KMS-11 (cell line): ENCODE data around the gene MYO7B.

ENCODE experiments used
- H2AFZ ChIP-seq: fragments of 200-600 bp; sonication (generic); 2 replicates; pipeline ENCODE4 v1.6.1; 2016; ENCODE audit warnings: antibody characterized with exemption, mixed run types, low read depth
- H3K27ac ChIP-seq: fragments of 200-600 bp; sonication (generic); 2 replicates; pipeline ENCODE4 v1.6.1; 2016; ENCODE audit warnings: mild to moderate bottlenecking, mixed run types
- H3K27me3 ChIP-seq: fragments of 200-600 bp; sonication (generic); 2 replicates; pipeline ENCODE4 v1.6.1; 2017; ENCODE audit warnings: mild to moderate bottlenecking, low read depth, mixed run types, moderate library complexity; ENCODE audit not compliant: insufficient read depth
- H3K36me3 ChIP-seq: fragments of 200-600 bp; sonication (generic); 2 replicates; pipeline ENCODE4 v1.6.1; 2017; ENCODE audit warnings: mild to moderate bottlenecking, mixed run types; ENCODE audit not compliant: insufficient read depth
- H3K4me1 ChIP-seq: fragments of 200-600 bp; sonication (generic); 2 replicates; pipeline ENCODE4 v1.6.1; 2016; ENCODE audit warnings: mild to moderate bottlenecking, low read depth, mixed run types; ENCODE audit not compliant: poor library complexity, severe bottlenecking
- H3K4me2 ChIP-seq: fragments of 200-600 bp; sonication (generic); 2 replicates; pipeline ENCODE4 v1.7.0; 2016; ENCODE audit warnings: mild to moderate bottlenecking, mixed run types
- H3K4me3 ChIP-seq: fragments of 200-600 bp; sonication (generic); IDR thresholded peaks from 2 replicates; pipeline ENCODE4 v1.6.1; 2017; ENCODE audit warnings: low read depth, low read length, mixed read lengths; ENCODE audit not compliant: insufficient read depth
- H3K79me2 ChIP-seq: fragments of 200-600 bp; sonication (generic); 2 replicates; pipeline ENCODE4 v1.6.1; 2016; ENCODE audit warnings: low read depth, mixed run types; ENCODE audit not compliant: insufficient read depth
- H3K9ac ChIP-seq: fragments of 200-600 bp; sonication (generic); 2 replicates; pipeline ENCODE4 v1.6.1; 2016; ENCODE audit warnings: mild to moderate bottlenecking, mixed run types
- H4K20me1 ChIP-seq: fragments of 200-600 bp; sonication (generic); 2 replicates; pipeline ENCODE4 v1.6.1; 2016; ENCODE audit warnings: mild to moderate bottlenecking, mixed run types; ENCODE audit not compliant: insufficient read depth
- TF ChIP-seq, protein P1 (sequence below): fragments of 200-600 bp; sonication (generic); conservative IDR thresholded peaks from 2 replicates; pipeline ENCODE4 v1.6.1; 2017; ENCODE audit warnings: low read depth, mild to moderate bottlenecking, antibody characterized with exemption, low read length, moderate library complexity, mixed read lengths

Gene MYO7B

GRCh38 chr2:127586746-127587295 lies 51.3 kb downstream of the MYO7B start:
- Histone ChIP-seq H2AFZ (no peak overlapping the region), H3K27ac (no peak overlapping the region), H3K9ac (no peak overlapping the region), H4K20me1 (no peaks in the 10 kb centered on the region), H3K27me3 (no peaks in the 10 kb centered on the region), H3K36me3 (no peaks in the 10 kb centered on the region), H3K79me2 (no peaks in the 10 kb centered on the region), H3K4me1 (no peaks in the 10 kb centered on the region), H3K4me3 (no peak overlapping the region), H3K4me2 (no peak overlapping the region)
- TF ChIP-seq, protein P1, sequence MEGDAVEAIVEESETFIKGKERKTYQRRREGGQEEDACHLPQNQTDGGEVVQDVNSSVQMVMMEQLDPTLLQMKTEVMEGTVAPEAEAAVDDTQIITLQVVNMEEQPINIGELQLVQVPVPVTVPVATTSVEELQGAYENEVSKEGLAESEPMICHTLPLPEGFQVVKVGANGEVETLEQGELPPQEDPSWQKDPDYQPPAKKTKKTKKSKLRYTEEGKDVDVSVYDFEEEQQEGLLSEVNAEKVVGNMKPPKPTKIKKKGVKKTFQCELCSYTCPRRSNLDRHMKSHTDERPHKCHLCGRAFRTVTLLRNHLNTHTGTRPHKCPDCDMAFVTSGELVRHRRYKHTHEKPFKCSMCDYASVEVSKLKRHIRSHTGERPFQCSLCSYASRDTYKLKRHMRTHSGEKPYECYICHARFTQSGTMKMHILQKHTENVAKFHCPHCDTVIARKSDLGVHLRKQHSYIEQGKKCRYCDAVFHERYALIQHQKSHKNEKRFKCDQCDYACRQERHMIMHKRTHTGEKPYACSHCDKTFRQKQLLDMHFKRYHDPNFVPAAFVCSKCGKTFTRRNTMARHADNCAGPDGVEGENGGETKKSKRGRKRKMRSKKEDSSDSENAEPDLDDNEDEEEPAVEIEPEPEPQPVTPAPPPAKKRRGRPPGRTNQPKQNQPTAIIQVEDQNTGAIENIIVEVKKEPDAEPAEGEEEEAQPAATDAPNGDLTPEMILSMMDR: no peak

DNA sequence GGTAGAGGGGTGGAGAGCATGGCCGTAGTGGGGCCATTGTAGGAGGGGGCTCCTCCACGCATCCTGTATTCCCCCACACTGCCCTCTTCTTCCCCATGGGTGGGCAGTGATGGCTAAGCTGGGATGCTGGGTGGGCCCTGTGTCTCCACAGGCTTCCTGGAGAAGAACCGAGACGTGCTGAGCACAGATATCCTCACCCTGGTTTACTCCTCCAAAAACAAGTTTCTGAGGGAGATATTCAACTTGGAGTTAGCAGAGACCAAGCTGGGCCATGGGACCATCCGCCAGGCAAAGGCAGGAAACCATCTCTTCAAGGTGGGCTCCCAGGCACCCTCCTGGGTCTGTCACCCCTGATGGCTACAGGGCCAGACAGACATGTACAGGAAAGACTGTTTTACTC lies 52.8 kb downstream of the MYO7B start:
- H3K4me3 ChIP-seq: no peak overlapping the region
- no peak overlapping the region for H3K4me2 ChIP-seq
- H3K27ac ChIP-seq: no peak overlapping the region
- no peaks in the 10 kb centered on the region for H3K4me1 ChIP-seq
- no peaks in the 10 kb centered on the region for H3K36me3 ChIP-seq
- no peaks in the 10 kb centered on the region for H3K27me3 ChIP-seq
- no peak overlapping the region for H3K9ac ChIP-seq
- H3K79me2 ChIP-seq: no peaks in the 10 kb centered on the region
- no peak overlapping the region for H2AFZ ChIP-seq
- TF ChIP-seq, protein P1: no peak
- no peaks in the 10 kb centered on the region for H4K20me1 ChIP-seq

DNA sequence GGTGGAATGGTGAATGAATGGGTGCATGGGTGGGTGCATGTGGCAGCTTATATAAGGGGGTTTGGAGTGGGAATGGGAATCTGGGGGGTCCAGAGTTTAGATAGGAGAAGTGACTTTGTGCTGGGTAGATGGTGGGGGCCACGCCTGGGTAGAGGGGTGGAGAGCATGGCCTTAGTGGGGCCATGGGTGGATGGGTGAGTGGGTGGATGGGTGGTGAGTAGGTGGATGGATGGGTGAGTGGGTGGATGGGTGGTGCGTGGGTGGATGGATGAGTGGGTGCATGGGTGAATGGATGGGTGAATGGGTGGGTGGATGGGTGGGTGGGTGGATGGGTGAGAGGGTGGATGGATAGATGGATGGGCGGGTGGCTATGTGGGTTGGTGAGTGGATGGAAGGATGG lies 53.9 kb downstream of the MYO7B start:
- TF ChIP-seq, protein P1: no peak
- Histone ChIP-seq H3K4me3 (no peak overlapping the region), H3K27ac (no peak overlapping the region), H4K20me1 (no peaks in the 10 kb centered on the region), H2AFZ (no peak overlapping the region), H3K9ac (no peak overlapping the region), H3K36me3 (no peaks in the 10 kb centered on the region), H3K4me2 (no peak overlapping the region), H3K27me3 (no peaks in the 10 kb centered on the region), H3K4me1 (no peaks in the 10 kb centered on the region), H3K79me2 (no peaks in the 10 kb centered on the region)

DNA sequence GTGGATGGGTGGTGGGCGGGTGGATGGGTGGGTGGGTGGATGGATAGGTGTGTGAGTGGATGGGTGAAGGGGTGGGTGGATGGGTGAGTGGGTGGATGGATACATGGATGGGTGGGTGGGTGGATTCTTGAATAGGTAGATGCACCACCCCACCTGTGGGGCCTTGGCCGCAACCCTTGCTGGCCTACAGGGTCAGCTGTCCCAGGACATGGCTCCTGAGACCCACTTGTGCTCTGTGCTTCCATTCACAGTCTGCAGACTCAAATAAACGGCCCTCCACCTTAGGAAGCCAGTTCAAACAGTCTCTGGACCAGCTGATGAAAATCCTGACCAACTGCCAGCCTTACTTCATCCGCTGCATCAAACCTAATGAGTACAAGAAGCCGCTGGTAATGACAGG lies 54.4 kb downstream of the MYO7B start:
- Histone ChIP-seq H2AFZ (no peak overlapping the region), H3K9ac (no peak overlapping the region)

More for the DNA sequence above, 54.4 kb downstream of the MYO7B start:
- no peak overlapping the region for H3K4me3 ChIP-seq
- no peaks in the 10 kb centered on the region for H3K36me3 ChIP-seq
- no peaks in the 10 kb centered on the region for H3K4me1 ChIP-seq
- no peak overlapping the region for H3K4me2 ChIP-seq
- H3K27ac ChIP-seq: no peak overlapping the region
- TF ChIP-seq, protein P1: no peak
- no peaks in the 10 kb centered on the region for H4K20me1 ChIP-seq
- no peaks in the 10 kb centered on the region for H3K27me3 ChIP-seq
- no peaks in the 10 kb centered on the region for H3K79me2 ChIP-seq
